T47D (cell line): ENCODE results near the gene EEIG1.

Experiments
- DNase-seq, 2 experiments: peaks; one replicate each; pipeline versions ENCODE4 v3.0.0 to v3.0.0-alpha.2; 2011 to 2012; ENCODE audit warnings: low read depth in 1 of 2, low spot score in 1 of 2
- JUND ChIP-seq: IDR thresholded peaks from 2 replicates; pipeline ENCODE4 v1.6.1; 2012; ENCODE audit warnings: low read depth
- in situ Hi-C: cut with HindIII; loops from 2 replicates; pipeline ENCODE4 v1.10.0; 2016; ENCODE audit warnings: low sequenced_read_pairs, low pct_unique_long_range_greater_than_20kb

EEIG1 gene

DNA sequence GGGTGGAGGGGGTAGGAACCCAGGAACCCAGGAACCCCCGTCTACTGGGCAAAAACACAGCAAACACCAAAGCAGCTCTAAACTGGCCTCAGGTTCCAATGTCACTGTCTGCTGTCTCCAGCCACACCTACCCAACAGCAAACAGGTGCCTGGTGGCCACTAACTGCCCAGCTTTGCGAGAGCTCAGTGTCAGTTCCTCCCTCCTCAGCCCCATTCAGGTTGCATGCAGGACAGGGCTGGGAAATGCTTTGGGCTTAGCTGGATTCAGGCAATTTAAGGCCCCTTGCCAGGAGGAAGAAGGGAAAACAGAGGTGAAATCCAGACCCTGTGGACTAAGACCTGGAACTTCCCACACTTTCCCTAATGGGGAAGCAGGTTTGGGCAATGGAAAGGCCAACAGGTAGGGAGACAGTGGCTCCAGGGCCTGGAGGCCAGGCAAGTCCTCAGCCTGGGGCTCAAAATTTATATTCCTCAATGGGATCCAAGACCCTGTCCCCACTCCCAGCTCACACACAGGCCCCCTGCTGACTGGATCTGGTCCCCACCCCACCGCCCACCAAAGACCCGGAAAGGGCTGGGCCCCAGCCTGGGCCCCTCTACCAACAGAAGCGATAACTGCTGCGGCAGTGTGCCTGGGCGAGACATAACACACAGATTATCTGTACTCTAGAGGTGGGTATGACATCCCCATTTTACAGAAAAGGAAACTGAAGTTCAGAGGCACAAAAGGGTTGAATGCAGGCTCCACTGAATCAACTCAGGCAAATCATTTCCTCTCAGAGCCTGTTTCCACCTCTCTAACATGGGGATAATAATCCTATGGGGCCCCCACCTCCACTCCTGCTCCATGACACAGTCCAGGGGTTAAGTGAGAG lies 3.5 kb downstream of the EEIG1 start:
- in situ Hi-C loops: no loop called here
- DNase-seq: peak in 1 of 2 experiments; percentile 69
- TF ChIP-seq JUND: no peak

DNA sequence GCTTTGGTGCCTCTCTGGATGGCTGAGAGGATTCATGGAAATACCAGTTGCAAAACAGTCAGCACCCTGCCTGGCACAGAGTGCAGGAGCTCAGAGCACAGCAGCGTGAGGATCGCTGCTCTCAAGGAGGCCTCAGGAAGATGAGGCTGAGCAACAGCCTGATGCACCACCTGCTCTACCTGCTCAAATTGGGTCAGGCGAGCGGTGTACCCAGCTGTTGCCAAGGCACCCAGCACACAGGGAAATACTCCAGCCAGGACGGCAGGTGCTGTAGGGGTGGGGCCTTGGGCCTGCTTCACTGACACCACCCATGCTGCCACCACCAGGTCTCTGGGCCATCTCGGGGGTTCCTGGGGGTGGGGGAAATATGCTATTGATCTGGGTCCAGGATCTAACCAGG lies 4.3 kb downstream of the EEIG1 start:
- no peak for TF ChIP-seq JUND
- in situ Hi-C loops: no loop called here
- DNase-seq: peak in 1 of 2 experiments; percentile 75

DNA sequence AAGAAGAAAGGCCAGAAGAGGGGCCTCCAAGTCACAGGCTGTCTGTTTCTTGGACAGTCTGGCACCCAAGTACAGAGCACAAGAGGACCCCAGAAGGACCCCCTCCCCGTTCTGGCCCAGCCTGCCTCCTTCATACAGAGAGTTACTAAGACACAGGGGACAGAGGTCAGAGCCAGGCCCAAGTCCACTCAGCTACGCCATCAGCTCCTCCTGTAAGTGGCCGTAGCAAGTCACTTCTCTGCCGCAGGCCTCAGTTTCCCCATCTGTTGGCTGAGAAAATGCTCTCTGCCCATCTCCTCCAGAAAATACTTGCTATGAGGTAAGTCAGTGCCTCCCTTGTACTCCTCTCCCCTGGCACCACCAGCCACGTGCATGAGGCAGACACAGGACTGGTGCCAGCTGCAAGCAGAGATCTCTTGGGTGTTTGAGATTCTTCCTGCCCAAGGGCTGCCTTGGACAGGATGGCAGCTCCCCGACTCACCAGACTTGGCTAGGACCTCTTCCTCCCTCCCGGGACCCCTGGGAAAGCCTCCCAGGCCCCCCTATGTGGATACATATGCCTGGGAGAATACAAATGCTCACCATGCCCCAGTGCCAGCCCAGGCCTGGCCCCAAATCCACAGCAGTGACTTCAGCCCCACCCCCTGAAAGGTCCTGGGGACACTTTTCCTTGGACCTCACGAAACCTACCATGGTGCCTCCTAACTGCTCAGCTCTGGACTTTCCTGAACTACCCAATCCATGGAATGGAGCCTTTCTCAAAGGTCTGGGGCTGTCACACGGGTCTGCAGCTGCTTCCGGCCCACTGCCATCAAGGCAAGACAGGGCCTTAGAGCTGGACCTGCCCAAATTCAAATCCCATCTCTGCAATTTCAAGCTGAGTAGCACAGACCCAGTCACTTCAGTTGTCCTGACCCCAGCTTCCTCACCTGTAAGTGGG lies 5.1 kb downstream of the EEIG1 start:
- DNase-seq: no peak
- in situ Hi-C loops: no loop called here
- no peak for TF ChIP-seq JUND

GRCh38 chr9:127974769-127975261 lies 6.0 kb downstream of the EEIG1 start:
- DNase-seq: no peak
- in situ Hi-C loops: no loop called here

GRCh38 chr9:127974001-127974768 lies 6.6 kb downstream of the EEIG1 start:
- no peak for DNase-seq
- in situ Hi-C loops: no loop called here

More at GRCh38 chr9:127974769-127975261, 6.0 kb downstream of the EEIG1 start:
- no peak for TF ChIP-seq JUND

DNA sequence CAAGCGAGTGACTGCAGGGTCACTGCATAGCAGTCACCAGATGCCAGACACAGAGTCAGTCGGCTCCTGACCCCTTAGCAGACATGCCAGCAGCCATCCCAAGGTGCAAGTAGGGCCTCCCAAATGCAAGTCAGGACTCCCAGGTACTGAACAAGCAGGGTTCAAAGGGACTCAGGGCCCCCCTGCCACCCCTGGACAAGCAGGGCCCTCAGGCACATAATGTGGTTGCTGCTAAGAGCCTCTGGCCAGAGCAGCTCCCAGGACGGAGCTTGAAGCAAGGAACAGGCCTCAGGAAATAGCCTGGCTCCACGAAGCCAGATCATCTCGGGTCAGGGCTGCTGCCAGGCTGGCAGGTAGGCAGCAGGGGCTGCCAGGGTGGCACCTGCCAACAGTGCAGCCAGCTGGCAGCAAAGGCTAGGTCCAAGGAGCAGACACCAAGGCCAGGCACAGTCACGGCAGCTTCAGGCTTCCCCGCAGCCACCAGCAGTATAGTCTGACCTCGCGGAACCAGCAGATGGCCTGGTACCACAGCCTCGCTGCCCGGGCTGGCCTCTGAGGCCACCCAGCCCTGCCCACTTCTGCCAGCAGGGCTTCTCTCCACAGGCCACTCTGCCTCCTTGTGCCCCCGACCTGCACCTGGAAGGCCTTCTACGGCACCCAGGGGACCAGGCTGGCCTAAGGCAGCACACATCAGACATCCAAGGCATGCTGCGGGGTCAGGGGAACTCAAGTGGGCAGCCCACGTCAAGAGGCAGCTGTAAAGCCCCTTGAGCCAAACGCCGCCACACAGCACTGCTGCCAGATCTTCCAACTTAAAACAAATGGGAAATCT lies 7.4 kb downstream of the EEIG1 start:
- no peak for TF ChIP-seq JUND
- DNase-seq: no peak
- in situ Hi-C loops: no loop called here

More at GRCh38 chr9:127974001-127974768, 6.6 kb downstream of the EEIG1 start:
- TF ChIP-seq JUND: no peak

- no peak for DNase-seq
- TF ChIP-seq JUND: no peak
- in situ Hi-C loops: no loop called here
These were observed 8.4 kb downstream of the EEIG1 start for GRCh38 chr9:127972236-127972871.

- TF ChIP-seq JUND: no peak
- in situ Hi-C loops: no loop called here
- DNase-seq: no peak
These were observed 9.2 kb downstream of the EEIG1 start for GRCh38 chr9:127971357-127972235.

GRCh38 chr9:127970401-127971313 lies 10.1 kb downstream of the EEIG1 start:
- TF ChIP-seq JUND: no peak
- peak in 1 of 2 experiments; percentile 83 for DNase-seq
- in situ Hi-C loops: no loop called here
